DND-41 (cell line): ENCODE measurements around the gene HKDC1.

Experiments used
- ATAC-seq: fragments of 200-7000 bp; cut with Tn5 transposase; 3 replicates; pipeline ENCODE4 v1.9.1; 2021; ENCODE audit warnings: low read depth; ENCODE audit not compliant: insufficient read depth
- DNase-seq: peaks from one replicate; pipeline ENCODE4 v3.0.0-alpha.2; 2020
- H2AFZ ChIP-seq: 2 replicates; pipeline ENCODE4 v1.6.0; 2012; ENCODE audit warnings: low read depth, low read length
- H3K27ac ChIP-seq: 2 replicates; pipeline ENCODE4 v1.5.1; 2012; ENCODE audit warnings: low read length, inconsistent platforms
- H3K27me3 ChIP-seq: fragments of 200-600 bp; sonication (generic); 2 replicates; pipeline ENCODE4 v1.6.0; 2012; ENCODE audit warnings: low read length, mild to moderate bottlenecking, inconsistent platforms; ENCODE audit not compliant: insufficient read depth, poor library complexity
- H3K36me3 ChIP-seq: 2 replicates; pipeline ENCODE4 v1.5.1; 2012; ENCODE audit warnings: low read length, inconsistent platforms; ENCODE audit not compliant: insufficient read depth
- H3K4me1 ChIP-seq: 2 replicates; pipeline ENCODE4 v1.5.1; 2012; ENCODE audit warnings: mild to moderate bottlenecking, low read length; ENCODE audit not compliant: insufficient read depth
- H3K4me2 ChIP-seq: 2 replicates; pipeline ENCODE4 v1.6.0; 2012; ENCODE audit warnings: mild to moderate bottlenecking, moderate library complexity, low read length, inconsistent platforms; ENCODE audit not compliant: insufficient read depth
- H3K4me3 ChIP-seq, 2 experiments: fragments of 200-600 bp in 1 of 2; shearing (Covaris generic) in 1 of 2; 2 replicates each; pipeline ENCODE4 v1.5.1; 2012 to 2016; ENCODE audit warnings: inconsistent platforms in 2 of 2, low read length in 2 of 2, mild to moderate bottlenecking in 2 of 2, low read depth in 1 of 2, moderate library complexity in 1 of 2
- H3K79me2 ChIP-seq: 2 replicates; pipeline ENCODE4 v1.6.0; 2012; ENCODE audit warnings: low read length, inconsistent platforms; ENCODE audit not compliant: insufficient read depth
- H3K9ac ChIP-seq: 2 replicates; pipeline ENCODE4 v1.6.0; 2012; ENCODE audit warnings: low read depth, mild to moderate bottlenecking, inconsistent platforms, low read length, moderate library complexity
- H3K9me3 ChIP-seq: 2 replicates; pipeline ENCODE4 v1.5.1; 2012; ENCODE audit warnings: low read length, moderate library complexity, mild to moderate bottlenecking, inconsistent platforms; ENCODE audit not compliant: insufficient read depth, severe bottlenecking
- H4K20me1 ChIP-seq: 2 replicates; pipeline ENCODE4 v1.6.0; 2012; ENCODE audit warnings: low read length; ENCODE audit not compliant: insufficient read depth
- EZH2 ChIP-seq: IDR thresholded peaks from 3 replicates; pipeline ENCODE4 v1.6.1; 2012; ENCODE audit warnings: borderline replicate concordance, low read depth, mild to moderate bottlenecking, moderate library complexity, low read length, inconsistent platforms; ENCODE audit not compliant: severe bottlenecking
- TF ChIP-seq, protein P1 (sequence below): IDR thresholded peaks from 2 replicates; pipeline ENCODE4 v1.5.1; 2012; ENCODE audit warnings: borderline replicate concordance, low read length, moderate library complexity, mild to moderate bottlenecking; ENCODE audit not compliant: poor library complexity, severe bottlenecking; ENCODE audit errors: extremely low read depth

Gene HKDC1

DNA sequence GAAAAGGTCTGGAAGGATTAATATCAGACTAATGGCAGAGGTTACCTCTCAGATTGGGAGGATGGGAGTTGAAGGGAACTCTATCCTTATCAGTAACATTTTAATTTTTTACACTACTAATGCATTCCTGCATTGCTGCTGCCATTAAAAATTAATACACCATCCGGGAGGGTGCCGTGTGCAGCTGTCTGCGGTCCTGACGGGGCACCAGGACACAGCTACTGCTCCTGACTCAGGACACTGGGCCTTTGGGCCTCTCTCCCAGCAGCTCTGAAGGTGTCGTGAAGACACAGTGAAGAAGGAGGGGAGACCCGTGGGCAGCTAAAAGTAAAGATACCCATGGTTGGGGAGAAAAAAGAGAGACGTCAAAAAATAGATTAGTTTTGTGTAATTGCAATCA is 34.7 kb downstream of the HKDC1 start:
- no peaks in the 10 kb centered on the region for H3K36me3 ChIP-seq
- DNase-seq (no peak), ATAC-seq (no peak)
- H2AFZ ChIP-seq = no peak overlapping the region
- no peak overlapping the region for H3K9ac ChIP-seq
- H3K27ac ChIP-seq = no peak overlapping the region
- no peaks in the 10 kb centered on the region for H4K20me1 ChIP-seq
- H3K4me2 ChIP-seq = no peak overlapping the region
- no peaks in the 10 kb centered on the region for H3K4me1 ChIP-seq
- no peaks in the 10 kb centered on the region for H3K79me2 ChIP-seq
- peaks cover 7% of the 10 kb centered on the region for H3K27me3 ChIP-seq
- H3K4me3 ChIP-seq = no peak overlapping the region
- no peaks in the 10 kb centered on the region for H3K9me3 ChIP-seq
- TF ChIP-seq, protein P1, sequence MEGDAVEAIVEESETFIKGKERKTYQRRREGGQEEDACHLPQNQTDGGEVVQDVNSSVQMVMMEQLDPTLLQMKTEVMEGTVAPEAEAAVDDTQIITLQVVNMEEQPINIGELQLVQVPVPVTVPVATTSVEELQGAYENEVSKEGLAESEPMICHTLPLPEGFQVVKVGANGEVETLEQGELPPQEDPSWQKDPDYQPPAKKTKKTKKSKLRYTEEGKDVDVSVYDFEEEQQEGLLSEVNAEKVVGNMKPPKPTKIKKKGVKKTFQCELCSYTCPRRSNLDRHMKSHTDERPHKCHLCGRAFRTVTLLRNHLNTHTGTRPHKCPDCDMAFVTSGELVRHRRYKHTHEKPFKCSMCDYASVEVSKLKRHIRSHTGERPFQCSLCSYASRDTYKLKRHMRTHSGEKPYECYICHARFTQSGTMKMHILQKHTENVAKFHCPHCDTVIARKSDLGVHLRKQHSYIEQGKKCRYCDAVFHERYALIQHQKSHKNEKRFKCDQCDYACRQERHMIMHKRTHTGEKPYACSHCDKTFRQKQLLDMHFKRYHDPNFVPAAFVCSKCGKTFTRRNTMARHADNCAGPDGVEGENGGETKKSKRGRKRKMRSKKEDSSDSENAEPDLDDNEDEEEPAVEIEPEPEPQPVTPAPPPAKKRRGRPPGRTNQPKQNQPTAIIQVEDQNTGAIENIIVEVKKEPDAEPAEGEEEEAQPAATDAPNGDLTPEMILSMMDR = no peak
- no peak for TF ChIP-seq EZH2

- Histone ChIP-seq H3K4me1 (no peaks in the 10 kb centered on the region), H3K9ac (no peak overlapping the region), H3K36me3 (no peaks in the 10 kb centered on the region), H3K4me2 (no peak overlapping the region), H2AFZ (no peak overlapping the region), H3K27me3 (peaks cover 22% of the 10 kb centered on the region), H3K9me3 (no peaks in the 10 kb centered on the region), H3K79me2 (no peaks in the 10 kb centered on the region), H3K27ac (no peak overlapping the region), H3K4me3 (no peak overlapping the region), H4K20me1 (no peaks in the 10 kb centered on the region)
- no peak for ATAC-seq
- TF ChIP-seq, protein P1 = no peak
- DNase-seq = no peak
Observed at GRCh38 chr10:69259547-69260243, 39.6 kb downstream of the HKDC1 start.

DNA sequence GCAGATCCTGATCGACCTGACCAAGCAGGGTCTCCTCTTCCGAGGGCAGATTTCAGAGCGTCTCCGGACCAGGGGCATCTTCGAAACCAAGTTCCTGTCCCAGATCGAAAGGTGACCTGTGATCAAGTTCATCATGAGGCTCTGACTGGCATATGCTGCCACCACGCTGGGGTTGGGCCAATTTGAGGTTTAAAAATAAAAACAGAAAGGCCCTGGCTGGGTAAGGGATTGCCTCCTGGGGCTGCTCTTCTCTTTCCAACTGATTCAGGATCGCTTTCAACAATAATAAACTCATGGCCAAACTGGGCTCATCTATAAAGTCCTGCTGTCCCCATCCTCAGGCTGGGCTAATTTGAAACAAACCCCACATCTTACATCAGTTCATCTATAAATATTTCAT is 41.1 kb downstream of the HKDC1 start:
- no peaks in the 10 kb centered on the region for H3K9me3 ChIP-seq
- TF ChIP-seq, protein P1 = no peak
- no peak for TF ChIP-seq EZH2
- DNase-seq (no peak), ATAC-seq (no peak)
- H3K4me2 ChIP-seq = no peak overlapping the region
- H4K20me1 ChIP-seq = no peaks in the 10 kb centered on the region
- H3K36me3 ChIP-seq = no peaks in the 10 kb centered on the region
- H3K9ac ChIP-seq = no peak overlapping the region
- no peak overlapping the region for H2AFZ ChIP-seq
- H3K4me1 ChIP-seq = no peaks in the 10 kb centered on the region
- no peak overlapping the region for H3K4me3 ChIP-seq
- peaks cover 22% of the 10 kb centered on the region for H3K27me3 ChIP-seq
- H3K79me2 ChIP-seq = no peaks in the 10 kb centered on the region
- H3K27ac ChIP-seq = no peak overlapping the region
